ENCODE data around the gene NFKB1.

NFKB1 gene

GRCh38 chr4:102534845-102535244, 33.7 kb downstream of the NFKB1 start:
- DNase-seq = no peak

- DNase-seq = no peak
Observed at GRCh38 chr4:102535398-102536082, 34.4 kb downstream of the NFKB1 start.

GRCh38 chr4:102536768-102537167, 35.6 kb downstream of the NFKB1 start:
- no peak for DNase-seq

GRCh38 chr4:102537269-102537668, 36.1 kb downstream of the NFKB1 start:
- DNase-seq = no peak

GRCh38 chr4:102541697-102542096, 40.5 kb downstream of the NFKB1 start:
- no peak for DNase-seq

- DNase-seq = no peak
Observed at GRCh38 chr4:102543030-102543928, 42.1 kb downstream of the NFKB1 start.

- DNase-seq = no peak
Observed at GRCh38 chr4:102546635-102547034, 45.5 kb downstream of the NFKB1 start.

GRCh38 chr4:102547973-102548372, 46.8 kb downstream of the NFKB1 start:
- DNase-seq = no peak

- no peak for DNase-seq
Observed at GRCh38 chr4:102551958-102552565, 50.9 kb downstream of the NFKB1 start.

- DNase-seq = no peak
Observed at GRCh38 chr4:102552781-102553180, 51.6 kb downstream of the NFKB1 start.

- no peak for DNase-seq
Observed at GRCh38 chr4:102553982-102554381, 52.8 kb downstream of the NFKB1 start.

- DNase-seq = no peak
Observed at GRCh38 chr4:102554482-102554881, 53.3 kb downstream of the NFKB1 start.

GRCh38 chr4:102554992-102555391, 53.8 kb downstream of the NFKB1 start:
- DNase-seq = no peak

GRCh38 chr4:102557636-102558035, 56.5 kb downstream of the NFKB1 start:
- no peak for DNase-seq

GRCh38 chr4:102560115-102560514, 59.0 kb downstream of the NFKB1 start:
- no peak for DNase-seq

GRCh38 chr4:102560571-102561341, 59.6 kb downstream of the NFKB1 start:
- DNase-seq = no peak

GRCh38 chr4:102563000-102563399, 61.8 kb downstream of the NFKB1 start:
- DNase-seq = no peak

GRCh38 chr4:102564399-102565059, 63.4 kb downstream of the NFKB1 start:
- DNase-seq = no peak

- DNase-seq = no peak
Observed at GRCh38 chr4:102565696-102566095, 64.5 kb downstream of the NFKB1 start.

- DNase-seq = no peak
Observed at GRCh38 chr4:102566426-102566825, 65.3 kb downstream of the NFKB1 start.

GRCh38 chr4:102567427-102567826, 66.3 kb downstream of the NFKB1 start:
- DNase-seq = no peak

- DNase-seq = no peak
Observed at GRCh38 chr4:102569200-102569599, 68.0 kb downstream of the NFKB1 start.
